Measurements from ENCODE around the gene POLA1. TPM values are rescaled to one million over a fixed set of nuclear protein-coding genes. Genes with fewer than 3 reads are reported as not detected.
A peak's percentile ranks its signal among the peaks of the same experiment; 100 is the strongest.

The POLA1 gene
- polyA plus RNA-seq, 1 experiment, result 2.2 TPM

- Histone ChIP-seq H3K4me3 (ENCODE audit: low read depth, low read length) (no peak overlapping the region), H3K27ac (ENCODE audit: low read depth, low read length) (no peak overlapping the region), H3K27me3 (ENCODE audit: control insufficient read depth, insufficient read depth, low read length) (no peaks in the 10 kb centered on the region), H3K9me3 (ENCODE audit: control insufficient read depth, insufficient read depth, low read length) (no peaks in the 10 kb centered on the region)
- DNase-seq (ENCODE audit: low read depth, low spot score), result no peak
- ChIA-PET CTCF (no interaction called here), POLR2A (no interaction called here)
- TF ChIP-seq CTCF (IDR thresholded peaks at IDR 0.05; ENCODE audit: low read depth, low read length), result no peak
Measured at GRCh38 chrX:24955372-24955930, 261.7 kb downstream of the POLA1 start.

GRCh38 chrX:24956828-24957227 lies 263.1 kb downstream of the POLA1 start:
- H3K27ac ChIP-seq (ENCODE audit: low read depth, low read length), result no peak overlapping the region
- no peak for TF ChIP-seq CTCF (IDR thresholded peaks at IDR 0.05; ENCODE audit: low read depth, low read length)
- CTCF ChIA-PET, result no interaction called here
- POLR2A ChIA-PET, result no interaction called here
- H3K9me3 ChIP-seq (ENCODE audit: control insufficient read depth, insufficient read depth, low read length), result no peaks in the 10 kb centered on the region
- H3K4me3 ChIP-seq (ENCODE audit: low read depth, low read length), result no peak overlapping the region
- no peaks in the 10 kb centered on the region for H3K27me3 ChIP-seq (ENCODE audit: control insufficient read depth, insufficient read depth, low read length)
- DNase-seq (ENCODE audit: low read depth, low spot score), result peak; percentile 0

GRCh38 chrX:24961809-24962208 lies 268.1 kb downstream of the POLA1 start:
- POLR2A ChIA-PET, result no interaction called here
- Histone ChIP-seq H3K9me3 (ENCODE audit: control insufficient read depth, insufficient read depth, low read length) (no peaks in the 10 kb centered on the region), H3K27ac (ENCODE audit: low read depth, low read length) (no peak overlapping the region), H3K27me3 (ENCODE audit: control insufficient read depth, insufficient read depth, low read length) (no peaks in the 10 kb centered on the region), H3K4me3 (ENCODE audit: low read depth, low read length) (no peak overlapping the region)
- CTCF ChIA-PET, result no interaction called here
- TF ChIP-seq CTCF (IDR thresholded peaks at IDR 0.05; ENCODE audit: low read depth, low read length), result no peak
- no peak for DNase-seq (ENCODE audit: low read depth, low spot score)

- TF ChIP-seq CTCF (IDR thresholded peaks at IDR 0.05; ENCODE audit: low read depth, low read length), result no peak
- POLR2A ChIA-PET, result no interaction called here
- no peak overlapping the region for H3K27ac ChIP-seq (ENCODE audit: low read depth, low read length)
- no peaks in the 10 kb centered on the region for H3K9me3 ChIP-seq (ENCODE audit: control insufficient read depth, insufficient read depth, low read length)
- H3K27me3 ChIP-seq (ENCODE audit: control insufficient read depth, insufficient read depth, low read length), result no peaks in the 10 kb centered on the region
- CTCF ChIA-PET, result no interaction called here
- no peak for DNase-seq (ENCODE audit: low read depth, low spot score)
- no peak overlapping the region for H3K4me3 ChIP-seq (ENCODE audit: low read depth, low read length)
Measured at GRCh38 chrX:24963823-24964222, 270.1 kb downstream of the POLA1 start.

- no peak for TF ChIP-seq CTCF (IDR thresholded peaks at IDR 0.05; ENCODE audit: low read depth, low read length)
- Histone ChIP-seq H3K27ac (ENCODE audit: low read depth, low read length) (no peak overlapping the region), H3K9me3 (ENCODE audit: control insufficient read depth, insufficient read depth, low read length) (no peaks in the 10 kb centered on the region), H3K4me3 (ENCODE audit: low read depth, low read length) (no peak overlapping the region), H3K27me3 (ENCODE audit: control insufficient read depth, insufficient read depth, low read length) (no peaks in the 10 kb centered on the region)
- POLR2A ChIA-PET, result no interaction called here
- CTCF ChIA-PET, result no interaction called here
- no peak for DNase-seq (ENCODE audit: low read depth, low spot score)
Measured at GRCh38 chrX:24965372-24965771, 271.7 kb downstream of the POLA1 start.

All from AG04450 (cell line).